ENCODE results near the gene GRIA3.

Gene GRIA3

DNA sequence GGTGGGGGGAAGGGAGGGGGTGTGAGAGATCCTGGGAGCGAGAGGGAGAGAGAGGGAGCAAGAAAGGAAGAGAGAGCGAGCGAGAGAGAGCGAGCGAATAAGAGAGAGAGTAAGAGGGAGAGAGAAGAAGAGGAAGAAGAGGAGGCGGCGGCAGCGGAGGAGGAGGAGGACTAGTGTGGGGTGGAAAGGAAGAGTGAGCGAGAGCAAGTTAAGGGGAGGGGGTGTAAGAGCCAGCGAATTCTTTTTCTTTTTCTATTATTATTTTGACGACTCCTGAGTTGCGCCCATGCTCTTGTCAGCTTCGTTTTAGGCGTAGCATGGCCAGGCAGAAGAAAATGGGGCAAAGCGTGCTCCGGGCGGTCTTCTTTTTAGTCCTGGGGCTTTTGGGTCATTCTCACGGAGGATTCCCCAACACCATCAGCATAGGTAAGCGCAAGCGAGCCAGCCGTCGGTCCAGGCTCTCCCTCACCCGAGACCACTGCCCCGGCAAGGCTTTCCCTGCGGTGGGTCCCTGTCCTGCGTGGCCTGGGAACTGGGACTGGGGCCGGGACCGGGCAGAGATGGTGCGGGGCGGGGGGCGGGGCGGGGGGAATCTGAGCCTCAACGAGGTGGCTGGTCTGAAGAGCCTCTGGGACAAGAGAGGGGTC, at the start of gene GRIA3:
Gene GRIA3, plus strand, starts transcription at position 60 of the 647 bp plus-strand sequence. Its CDS starts 258 bp downstream, at position 318.
- no peak for DNase-seq (ENCODE audit: low read depth in 4 of 4, low spot score in 1 of 4)

DNA sequence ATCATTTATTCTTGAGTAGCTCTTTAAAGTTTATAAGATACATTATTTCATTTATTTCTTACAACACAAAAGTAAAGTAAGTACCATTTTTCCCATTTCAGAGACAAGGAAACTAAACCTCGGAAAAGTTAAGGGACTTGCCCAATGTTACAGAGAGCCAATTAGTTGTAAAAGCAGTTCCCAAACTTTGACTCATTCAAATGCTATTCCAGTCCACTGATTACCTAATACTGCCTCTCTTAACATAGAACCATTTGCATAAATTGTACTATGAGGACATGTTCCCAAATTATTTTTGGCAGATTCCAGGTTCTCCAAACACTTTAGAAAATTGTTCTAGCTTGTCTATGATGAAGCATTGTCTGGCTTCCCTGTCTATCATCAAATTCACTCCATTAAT, 45.6 kb upstream of the GRIA3 start:
- DNase-seq (ENCODE audit: low read depth in 4 of 4, low spot score in 1 of 4), result no peak

DNA sequence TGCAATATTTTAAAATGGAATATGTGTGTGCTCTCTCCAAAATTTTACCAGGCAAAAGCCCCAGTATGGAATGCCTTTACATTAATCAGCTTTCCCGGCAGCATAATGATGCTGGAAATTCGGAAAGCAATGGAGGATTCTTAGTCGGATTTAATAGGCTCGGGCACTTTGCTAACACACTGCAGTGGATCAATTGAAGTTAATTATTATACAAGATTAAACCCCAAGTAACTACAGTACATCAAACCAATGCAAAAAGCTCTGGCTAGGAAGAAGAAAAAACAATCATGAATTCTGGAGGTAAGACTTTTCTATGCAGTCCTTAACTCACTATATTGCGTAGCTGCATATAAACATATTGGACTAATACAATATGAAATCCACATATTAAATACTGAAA, 43.6 kb upstream of the GRIA3 start:
- no peak for DNase-seq (ENCODE audit: low read depth in 4 of 4, low spot score in 1 of 4)

DNA sequence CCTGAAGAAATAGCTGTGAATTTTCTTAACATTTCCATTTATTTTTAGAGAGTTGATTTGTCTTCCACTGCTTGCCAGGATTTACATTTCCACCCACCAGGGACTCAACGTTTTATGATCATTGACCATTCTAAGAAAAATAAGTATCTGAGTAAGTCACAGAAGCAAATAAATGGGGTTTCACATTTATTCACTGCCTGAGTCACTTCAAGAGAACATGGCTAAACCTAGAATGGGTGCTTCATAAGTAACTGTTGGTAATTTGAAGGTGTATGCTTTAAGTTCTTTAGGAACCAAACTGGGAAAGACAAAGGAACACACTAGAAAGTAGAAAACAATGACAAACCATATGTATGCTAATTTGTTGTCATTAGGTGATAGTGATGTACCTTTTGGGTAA, 43.2 kb upstream of the GRIA3 start:
- no peak for DNase-seq (ENCODE audit: low read depth in 4 of 4, low spot score in 1 of 4)

DNA sequence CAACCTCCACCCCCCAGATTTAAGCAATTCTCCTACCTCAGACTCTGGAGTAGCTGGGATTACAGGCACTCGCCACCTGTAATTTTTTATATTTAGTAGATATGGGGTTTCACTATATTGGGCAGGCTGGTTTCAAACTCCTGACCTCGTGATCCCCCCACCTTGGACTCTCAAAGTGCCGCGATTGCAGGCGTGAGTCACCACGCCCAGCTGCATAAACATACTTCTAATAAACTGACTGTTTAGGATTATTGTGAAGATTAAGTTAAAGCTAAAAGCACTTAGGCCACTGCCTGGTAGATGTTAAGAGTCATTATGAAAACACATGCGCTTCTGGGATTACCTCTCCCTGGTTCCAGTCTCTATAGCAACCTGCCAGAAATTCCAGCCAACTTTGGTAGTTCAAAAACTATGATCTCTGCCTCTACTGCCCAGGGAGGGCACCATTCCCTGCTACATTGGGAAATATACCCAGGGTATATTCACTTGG, 30.2 kb upstream of the GRIA3 start:
- DNase-seq (ENCODE audit: low read depth in 4 of 4, low spot score in 1 of 4), result no peak

DNA sequence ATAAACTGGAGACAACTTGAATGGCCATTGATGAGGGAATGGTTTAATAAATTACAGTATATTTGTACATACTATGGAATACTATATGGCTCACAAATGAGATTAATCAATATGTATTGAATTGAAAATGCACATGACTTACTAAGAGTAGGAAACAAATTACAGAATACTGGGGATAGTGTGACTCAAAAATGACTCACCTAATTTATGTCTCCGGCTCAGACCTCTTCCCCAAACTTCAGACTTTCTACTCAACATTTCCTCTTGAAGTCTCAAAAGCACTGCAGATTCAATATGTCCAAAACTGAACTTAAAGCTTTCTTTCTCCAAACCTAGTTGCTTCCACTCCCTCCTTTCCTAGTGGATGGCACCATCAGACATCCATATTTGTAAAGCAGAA, 28.8 kb upstream of the GRIA3 start:
- DNase-seq (ENCODE audit: low read depth in 4 of 4, low spot score in 1 of 4), result no peak

DNA sequence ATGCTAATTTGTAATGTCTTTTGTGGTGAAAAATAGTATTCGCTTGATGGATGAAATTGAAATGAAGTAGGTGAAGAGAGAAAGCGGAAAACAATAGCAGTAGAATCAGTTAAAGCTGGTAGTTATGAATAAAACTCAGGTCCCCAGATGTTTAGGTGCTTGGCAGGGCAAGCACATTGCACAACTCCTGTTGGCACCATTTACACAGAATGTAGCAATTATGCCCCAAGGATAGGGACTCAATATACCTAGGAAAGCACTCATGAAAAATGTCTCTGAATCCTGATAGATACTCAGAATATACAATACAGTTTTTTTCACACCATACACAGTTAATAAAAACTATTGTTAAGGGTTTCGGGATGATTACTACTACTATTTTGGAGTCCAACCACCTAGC, 26.5 kb upstream of the GRIA3 start:
- no peak for DNase-seq (ENCODE audit: low read depth in 4 of 4, low spot score in 1 of 4)

DNA sequence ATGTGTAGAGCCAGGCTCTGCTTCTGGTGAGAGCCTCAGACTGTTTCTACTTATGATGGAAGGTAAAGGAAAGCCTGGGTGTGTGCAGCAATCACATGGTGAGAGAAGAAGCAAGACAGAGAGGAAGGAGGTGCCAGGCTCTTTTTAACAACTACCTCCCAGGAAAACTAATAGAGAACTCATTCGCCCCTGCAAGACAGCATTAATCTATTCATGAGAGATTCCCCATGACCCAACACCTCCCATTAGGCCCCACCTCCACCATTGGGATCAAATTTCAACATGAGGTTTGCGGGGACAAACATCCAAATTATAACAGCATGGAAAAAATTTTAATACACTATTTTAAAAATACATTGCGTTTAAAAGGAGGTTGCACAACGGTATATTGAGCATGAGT, 24.7 kb upstream of the GRIA3 start:
- no peak for DNase-seq (ENCODE audit: low read depth in 4 of 4, low spot score in 1 of 4)

DNA sequence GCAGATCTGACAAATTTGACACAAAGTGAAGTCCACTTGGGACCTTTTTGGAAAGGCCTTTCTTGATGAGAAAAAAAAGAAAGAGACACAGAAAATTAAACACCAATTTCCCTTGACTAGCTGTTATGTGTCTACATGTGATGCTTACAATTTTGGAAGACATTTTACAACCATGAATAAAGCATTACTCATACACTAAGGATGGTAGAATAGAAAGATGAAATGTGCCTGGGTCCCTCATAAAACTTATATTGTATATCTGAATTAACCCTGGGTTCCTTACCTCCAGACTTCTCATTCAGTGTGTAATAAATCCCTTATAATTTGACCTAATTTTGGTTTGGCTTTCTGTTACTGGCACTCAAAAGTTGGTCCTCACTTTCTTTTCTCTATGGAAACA, 16.5 kb upstream of the GRIA3 start:
- DNase-seq (ENCODE audit: low read depth in 4 of 4, low spot score in 1 of 4), result no peak

DNA sequence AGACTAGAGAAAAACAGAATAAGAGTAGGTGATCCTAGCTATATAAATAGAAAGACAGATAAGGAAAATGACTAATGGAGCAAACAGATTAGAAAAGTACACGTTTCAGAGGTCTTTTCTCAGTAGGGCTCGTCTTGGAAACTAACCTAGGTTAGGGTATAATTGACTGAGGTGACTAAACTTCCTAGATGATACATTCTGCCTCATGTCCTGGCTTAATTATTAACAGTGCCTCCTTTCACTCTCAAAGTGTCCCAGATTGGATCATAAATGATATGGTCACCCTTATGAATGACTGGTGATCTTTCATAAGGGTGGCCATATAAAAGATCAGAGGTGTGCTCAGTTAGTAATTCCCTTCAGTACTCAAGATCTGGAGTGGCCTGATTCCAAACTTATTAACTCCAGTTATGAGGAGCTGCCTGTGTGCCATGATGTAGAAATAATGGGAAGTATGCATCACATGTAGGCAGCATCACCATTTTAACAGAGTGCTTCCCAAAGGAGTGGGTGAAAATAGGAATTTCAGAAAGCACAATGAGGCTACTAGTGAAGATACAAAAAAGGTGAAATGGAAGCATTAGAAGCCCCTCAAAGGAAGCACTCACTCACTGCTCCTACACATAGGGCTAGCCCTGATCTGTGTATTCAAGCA, 14.7 kb upstream of the GRIA3 start:
- DNase-seq (ENCODE audit: low read depth in 4 of 4, low spot score in 1 of 4), result no peak

DNA sequence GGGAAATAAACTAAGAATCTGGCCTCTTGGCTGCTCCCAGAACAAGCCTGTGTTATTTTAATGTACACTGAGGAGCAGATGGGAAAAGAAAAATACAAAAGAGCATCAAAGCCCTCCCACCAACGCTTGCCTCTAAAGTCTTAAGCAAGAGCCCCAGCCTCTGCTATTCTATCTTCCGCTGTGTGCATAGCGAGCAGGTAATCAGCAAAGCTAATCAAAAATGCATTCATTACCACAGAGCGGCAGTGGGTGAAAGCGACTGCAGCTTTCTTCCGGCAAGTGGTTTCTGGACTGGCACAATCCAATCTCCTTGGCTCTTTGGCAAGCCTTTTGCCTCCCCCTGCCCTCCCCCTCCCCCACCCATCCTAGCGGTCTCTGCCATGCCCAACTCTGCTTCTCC, 13.5 kb upstream of the GRIA3 start:
- no peak for DNase-seq (ENCODE audit: low read depth in 4 of 4, low spot score in 1 of 4)

DNA sequence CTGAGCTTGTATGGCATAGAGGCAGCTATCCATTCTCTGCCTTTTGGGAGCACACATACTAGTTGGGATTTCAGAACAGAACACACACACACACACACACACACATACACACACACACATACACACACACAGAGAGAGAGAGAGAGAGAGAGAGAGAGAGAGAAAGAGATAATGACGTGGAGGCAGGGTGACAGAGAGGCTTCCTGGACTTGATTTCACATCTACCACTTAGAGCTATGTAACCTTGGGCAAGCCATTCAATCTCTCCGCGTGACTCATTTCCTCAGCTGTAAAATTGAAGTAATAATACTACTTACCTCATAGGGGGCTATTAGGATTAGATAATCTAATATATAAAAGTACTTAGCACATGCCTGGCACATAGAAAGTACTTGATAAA, 12.3 kb upstream of the GRIA3 start:
- DNase-seq (ENCODE audit: low read depth in 4 of 4, low spot score in 1 of 4), result no peak

DNA sequence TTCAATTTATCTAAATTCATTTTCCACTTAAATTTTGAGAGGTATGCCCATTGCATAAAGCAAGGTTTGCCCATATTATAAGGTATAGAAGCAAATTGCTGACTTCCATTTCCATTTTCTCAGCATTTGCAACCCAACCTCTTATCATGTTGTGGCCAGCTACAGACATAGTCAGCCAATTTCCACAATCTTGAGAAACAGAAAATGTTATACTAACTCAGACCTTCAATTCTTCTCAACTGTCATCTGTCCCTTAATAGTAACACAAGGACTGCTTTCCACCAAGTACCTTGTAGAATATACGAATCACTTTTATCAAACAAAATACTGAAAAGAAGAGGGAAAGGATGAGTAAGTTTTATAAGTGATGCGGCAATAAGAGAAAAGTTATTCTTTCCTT, 11.2 kb upstream of the GRIA3 start:
- DNase-seq (ENCODE audit: low read depth in 4 of 4, low spot score in 1 of 4), result no peak

DNA sequence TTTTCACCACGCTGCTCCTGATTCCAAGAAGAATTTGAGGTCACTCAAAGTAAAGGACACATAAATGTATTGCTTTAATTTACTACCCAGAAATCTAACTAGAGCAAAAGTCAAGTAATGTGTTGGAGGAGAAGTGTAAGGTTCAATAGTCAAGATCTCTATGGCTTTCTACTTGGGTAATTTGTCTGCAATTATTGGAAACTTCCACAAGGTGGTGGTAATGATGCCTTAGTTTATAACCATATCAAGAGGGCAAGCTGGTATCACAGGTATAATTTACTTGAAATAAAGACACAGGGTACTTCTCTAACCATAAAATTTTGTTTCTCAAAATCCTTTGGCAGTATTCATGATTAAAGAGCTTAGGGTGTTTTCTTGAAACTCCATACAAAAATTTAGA, 10.2 kb upstream of the GRIA3 start:
- no peak for DNase-seq (ENCODE audit: low read depth in 4 of 4, low spot score in 1 of 4)

DNA sequence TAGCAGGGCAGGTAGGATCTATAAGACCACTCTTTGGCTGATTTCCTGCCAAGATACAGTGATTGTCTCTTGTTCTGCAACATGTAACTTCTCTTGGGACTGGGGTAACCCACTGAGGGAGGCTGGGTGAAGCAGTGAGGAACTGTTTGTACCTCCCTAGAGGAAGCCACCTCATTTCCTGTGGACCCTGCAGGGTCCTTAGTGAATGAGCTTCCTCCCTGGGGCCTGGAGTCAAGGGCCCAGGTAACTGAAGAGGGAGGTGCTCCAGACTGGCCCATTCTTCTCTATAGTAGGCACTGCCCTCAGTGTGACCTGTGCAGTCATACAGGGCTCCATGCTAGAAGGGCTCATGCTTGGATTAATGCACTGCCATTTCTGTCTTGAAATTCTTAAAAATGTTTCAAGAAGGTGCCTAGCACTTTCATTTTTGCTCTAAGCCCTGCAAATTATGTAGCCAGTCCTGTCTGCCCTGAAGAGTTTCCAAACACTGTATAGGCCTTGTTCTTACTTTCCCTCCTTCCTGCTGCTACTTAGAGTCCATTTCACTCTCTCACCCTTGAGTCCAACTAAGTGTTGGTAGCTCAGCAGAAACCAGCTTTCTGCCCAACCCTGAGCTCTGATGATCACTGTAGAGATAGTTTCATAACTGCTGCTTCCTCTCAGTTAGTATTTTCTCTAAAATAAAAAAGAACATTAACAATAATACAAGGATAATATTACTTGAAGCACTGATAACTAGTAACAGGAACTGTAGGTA, 8.5 kb upstream of the GRIA3 start:
- no peak for DNase-seq (ENCODE audit: low read depth in 4 of 4, low spot score in 1 of 4)

DNA sequence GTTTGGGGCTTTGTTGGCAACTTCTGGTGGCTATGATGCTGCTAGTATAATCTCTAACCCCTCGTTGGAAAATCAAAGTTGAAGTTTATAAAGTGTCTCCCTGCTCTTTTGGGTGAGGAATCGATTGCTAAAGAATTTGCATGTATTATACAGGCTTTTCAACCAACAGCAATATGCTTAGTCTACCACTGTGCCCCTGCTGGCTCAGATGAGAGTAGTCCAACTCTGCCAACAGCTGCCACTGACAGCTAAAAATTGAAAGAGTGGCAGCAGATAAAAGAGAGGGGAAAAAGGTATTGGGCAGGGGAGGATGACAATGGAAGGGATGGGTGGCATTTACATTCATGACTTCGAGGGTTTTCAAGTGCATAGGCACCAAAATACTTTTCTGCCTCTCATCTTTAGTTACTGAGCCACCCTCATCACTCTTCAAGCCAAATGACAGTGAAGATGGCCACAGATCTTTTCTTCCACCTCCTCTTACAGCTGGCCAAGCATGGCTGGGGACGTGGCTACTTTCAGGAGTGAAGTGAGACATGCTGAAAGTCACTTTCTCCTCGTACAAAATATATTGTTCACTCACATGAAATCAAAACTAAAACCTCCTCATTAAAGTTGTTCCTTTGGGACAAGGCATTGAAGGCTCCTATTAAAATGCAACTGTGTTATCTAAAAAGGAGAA, 2.7 kb upstream of the GRIA3 start:
- DNase-seq (ENCODE audit: low read depth in 4 of 4, low spot score in 1 of 4), result no peak

DNA sequence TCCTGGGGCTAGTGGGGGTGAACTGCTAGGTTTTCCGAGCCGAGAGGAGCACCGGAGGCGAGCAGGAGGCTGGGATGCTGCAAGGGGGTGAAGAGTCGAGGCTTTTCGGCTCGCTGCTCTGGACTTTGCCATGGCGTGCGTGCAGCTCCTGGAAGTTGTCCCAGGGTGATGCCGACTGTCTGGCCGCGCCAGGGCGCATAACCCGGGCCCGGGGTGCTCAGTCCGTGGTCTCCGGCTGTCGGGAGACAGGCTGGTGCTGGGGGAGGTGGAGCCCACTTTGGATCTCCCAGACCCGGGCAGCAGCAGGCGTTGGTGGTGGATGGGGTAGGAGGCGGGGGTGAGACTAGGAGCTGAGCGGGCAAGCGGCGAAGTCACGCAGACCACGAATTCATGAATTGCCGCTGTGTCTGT, 793 bp downstream of the GRIA3 start:
- no peak for DNase-seq (ENCODE audit: low read depth in 4 of 4, low spot score in 1 of 4)

DNA sequence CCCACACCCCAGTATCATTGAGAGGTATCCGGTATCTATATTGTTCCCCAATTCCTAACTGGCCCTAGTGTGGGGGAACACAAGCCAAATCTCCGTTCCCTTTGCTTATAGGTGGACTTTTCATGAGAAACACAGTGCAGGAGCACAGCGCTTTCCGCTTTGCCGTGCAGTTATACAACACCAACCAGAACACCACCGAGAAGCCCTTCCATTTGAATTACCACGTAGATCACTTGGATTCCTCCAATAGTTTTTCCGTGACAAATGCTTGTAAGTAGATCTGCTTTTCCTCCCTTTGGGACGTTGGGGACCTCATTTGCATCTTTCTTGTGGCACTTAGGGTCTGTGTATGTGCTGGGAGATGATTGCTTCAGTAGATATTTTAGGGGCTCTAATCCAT, 1.6 kb downstream of the GRIA3 start:
- DNase-seq (ENCODE audit: low read depth in 4 of 4, low spot score in 1 of 4), result no peak

DNA sequence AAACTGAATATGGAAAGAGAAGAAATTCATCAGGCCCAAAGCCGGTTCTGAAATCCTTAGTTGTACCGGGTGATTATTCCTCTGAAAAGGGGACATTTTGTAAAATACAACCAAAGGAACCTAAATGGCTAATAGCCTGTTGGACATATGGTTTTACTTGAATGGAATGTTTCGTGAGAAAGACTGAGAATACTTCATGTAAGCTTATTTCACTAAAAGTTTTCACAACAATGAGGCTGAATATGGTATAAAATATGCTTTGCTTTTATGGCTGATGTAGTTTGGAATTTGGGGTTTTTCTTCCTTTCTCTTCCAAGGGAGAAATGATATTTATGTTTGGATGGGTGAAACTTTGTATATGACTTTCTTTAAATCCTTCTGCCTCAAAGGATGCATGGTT, 2.7 kb downstream of the GRIA3 start:
- no peak for DNase-seq (ENCODE audit: low read depth in 4 of 4, low spot score in 1 of 4)

DNA sequence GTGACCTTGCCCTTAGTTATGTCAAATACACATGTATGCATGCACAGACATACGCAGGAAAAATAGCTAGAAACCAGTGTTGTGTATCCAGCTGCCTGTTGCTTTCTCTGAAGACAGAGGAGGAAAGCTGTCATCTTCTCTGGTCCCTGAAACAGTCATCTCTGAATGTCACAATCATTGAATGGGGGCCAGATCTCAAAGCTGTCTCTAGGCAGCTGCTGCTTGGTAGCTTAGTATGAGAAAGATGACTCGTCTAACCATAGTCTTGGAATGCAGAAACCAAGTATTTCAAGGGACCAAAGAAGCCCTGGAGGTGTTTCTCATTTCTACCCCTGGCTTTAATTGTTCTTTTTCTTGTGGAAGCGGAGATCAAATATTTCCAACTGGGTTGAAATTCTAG, 4.0 kb downstream of the GRIA3 start:
- DNase-seq (ENCODE audit: low read depth in 4 of 4, low spot score in 1 of 4), result no peak

DNA sequence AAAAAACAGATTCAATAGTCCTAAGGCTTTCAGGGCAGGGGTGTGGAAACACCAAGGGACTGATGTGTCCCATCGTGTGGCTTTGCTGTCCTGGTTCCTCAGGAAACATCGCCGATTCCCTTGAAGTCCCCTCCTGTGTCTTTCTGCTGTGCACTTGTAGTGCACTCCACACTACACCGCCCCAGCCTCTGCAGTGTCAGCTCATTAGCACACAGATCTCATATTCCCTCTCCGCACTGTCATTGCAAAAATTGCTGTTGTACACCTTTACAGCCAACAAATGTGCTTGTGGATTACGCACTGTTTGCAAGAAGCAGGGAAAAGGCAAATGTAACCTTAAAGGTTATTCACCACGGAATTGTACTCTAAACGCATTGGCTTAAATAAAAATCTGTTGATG, 5.3 kb downstream of the GRIA3 start:
- DNase-seq (ENCODE audit: low read depth in 4 of 4, low spot score in 1 of 4), result no peak

DNA sequence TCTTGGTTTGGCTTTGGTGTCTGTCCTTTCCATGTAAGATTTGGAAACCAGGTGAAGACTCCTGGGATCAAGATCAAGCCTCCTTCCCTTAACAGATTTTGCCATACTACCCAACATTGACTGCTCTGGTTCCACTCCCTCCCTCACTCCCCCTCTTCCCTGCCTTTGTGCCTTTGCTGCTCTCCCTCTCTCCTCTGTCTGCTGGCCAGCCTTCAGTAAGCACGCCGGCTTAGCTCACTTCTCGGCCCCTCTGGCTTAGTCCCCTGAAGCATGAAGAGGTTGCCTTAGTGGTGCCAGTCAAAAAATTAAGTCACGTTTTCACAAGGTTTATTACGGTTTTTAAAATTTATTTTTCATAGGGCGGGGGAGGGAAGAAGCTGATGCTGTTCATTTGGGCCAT, 6.0 kb downstream of the GRIA3 start:
- no peak for DNase-seq (ENCODE audit: low read depth in 4 of 4, low spot score in 1 of 4)

All from stimulated activated CD4-positive, alpha-beta T cell treated with anti-CD3 and anti-CD28 coated beads, Interleukin-1b, Interleukin-23, amount 100 ng/mL, for 24 hours (primary cell).